ENCODE measurements around the gene MCC.

The MCC gene

GRCh38 chr5:113042491-113043243 is 445.6 kb downstream of the MCC start:
- H3K4me3 ChIP-seq (replicated peaks; ENCODE audit: low read depth, low read length): no peak overlapping the region
- no peak for DNase-seq (ENCODE audit: extremely low read depth, insufficient read length)
- no peak for TF ChIP-seq CTCF (IDR thresholded peaks at IDR 0.05; ENCODE audit: insufficient read depth, low read length, poor library complexity, severe bottlenecking)
- H3K36me3 ChIP-seq (ENCODE audit: control insufficient read depth, insufficient read depth, low read length): no peaks in the 10 kb centered on the region
- no peaks in the 10 kb centered on the region for H3K27me3 ChIP-seq (replicated peaks; ENCODE audit: control insufficient read depth, insufficient read depth, low read length)

GRCh38 chr5:113040672-113041260 is 447.5 kb downstream of the MCC start:
- DNase-seq (ENCODE audit: extremely low read depth, insufficient read length): no peak
- no peaks in the 10 kb centered on the region for H3K36me3 ChIP-seq (ENCODE audit: control insufficient read depth, insufficient read depth, low read length)
- no peak for TF ChIP-seq CTCF (IDR thresholded peaks at IDR 0.05; ENCODE audit: insufficient read depth, low read length, poor library complexity, severe bottlenecking)
- H3K27me3 ChIP-seq (replicated peaks; ENCODE audit: control insufficient read depth, insufficient read depth, low read length): no peaks in the 10 kb centered on the region; the same call in 1 of the 2 replicates
- no peak overlapping the region for H3K4me3 ChIP-seq (replicated peaks; ENCODE audit: low read depth, low read length)

GRCh38 chr5:113039934-113040285 is 448.3 kb downstream of the MCC start:
- no peaks in the 10 kb centered on the region; the same call in 1 of the 2 replicates for H3K27me3 ChIP-seq (replicated peaks; ENCODE audit: control insufficient read depth, insufficient read depth, low read length)
- no peaks in the 10 kb centered on the region for H3K36me3 ChIP-seq (ENCODE audit: control insufficient read depth, insufficient read depth, low read length)
- DNase-seq (ENCODE audit: extremely low read depth, insufficient read length): no peak
- H3K4me3 ChIP-seq (replicated peaks; ENCODE audit: low read depth, low read length): no peak overlapping the region
- TF ChIP-seq CTCF (IDR thresholded peaks at IDR 0.05; ENCODE audit: insufficient read depth, low read length, poor library complexity, severe bottlenecking): no peak

GRCh38 chr5:113039229-113039933 is 448.9 kb downstream of the MCC start:
- no peak for TF ChIP-seq CTCF (IDR thresholded peaks at IDR 0.05; ENCODE audit: insufficient read depth, low read length, poor library complexity, severe bottlenecking)
- no peak for DNase-seq (ENCODE audit: extremely low read depth, insufficient read length)
- no peaks in the 10 kb centered on the region for H3K36me3 ChIP-seq (ENCODE audit: control insufficient read depth, insufficient read depth, low read length)

GRCh38 chr5:113038714-113039113 is 449.5 kb downstream of the MCC start:
- no peak overlapping the region for H3K4me3 ChIP-seq (replicated peaks; ENCODE audit: low read depth, low read length)
- no peaks in the 10 kb centered on the region; the same call in 1 of the 2 replicates for H3K27me3 ChIP-seq (replicated peaks; ENCODE audit: control insufficient read depth, insufficient read depth, low read length)
- H3K36me3 ChIP-seq (ENCODE audit: control insufficient read depth, insufficient read depth, low read length): no peaks in the 10 kb centered on the region
- no peak for TF ChIP-seq CTCF (IDR thresholded peaks at IDR 0.05; ENCODE audit: insufficient read depth, low read length, poor library complexity, severe bottlenecking)
- DNase-seq (ENCODE audit: extremely low read depth, insufficient read length): no peak

More at GRCh38 chr5:113039229-113039933, 448.9 kb downstream of the MCC start:
- H3K27me3 ChIP-seq (replicated peaks; ENCODE audit: control insufficient read depth, insufficient read depth, low read length): no peaks in the 10 kb centered on the region; the same call in 1 of the 2 replicates
- no peak overlapping the region for H3K4me3 ChIP-seq (replicated peaks; ENCODE audit: low read depth, low read length)

Measured in GM06990 (cell line).